PFSK-1 (cell line): ENCODE results near the gene AATF.

Source experiments
- FOXP2 ChIP-seq: optimal IDR thresholded peaks from 2 replicates; pipeline ENCODE3; 2011; ENCODE audit warnings: borderline replicate concordance, control low read depth, inconsistent platforms; ENCODE audit not compliant: insufficient read depth; ENCODE audit errors: extremely low read length, extremely low read depth
- POLR2AphosphoS5 ChIP-seq: IDR thresholded peaks from 2 replicates; pipeline ENCODE4 v1.6.1; 2012; ENCODE audit warnings: low read depth, mild to moderate bottlenecking, control low read depth, low read length, moderate library complexity
- SIN3A ChIP-seq: IDR thresholded peaks from 2 replicates; pipeline ENCODE4 v1.6.1; 2012; ENCODE audit warnings: mild to moderate bottlenecking, low read length, moderate library complexity, borderline replicate concordance; ENCODE audit not compliant: insufficient read depth
- TAF1 ChIP-seq: IDR thresholded peaks from 2 replicates; pipeline ENCODE4 v1.6.1; 2012; ENCODE audit warnings: low read length, control low read depth, borderline replicate concordance; ENCODE audit not compliant: insufficient read depth
- TF ChIP-seq, protein P1 (sequence below), 2 experiments: IDR thresholded peaks; 2 replicates each; pipeline versions ENCODE4 v1.6.1 to v1.8.0; 2011 to 2012; ENCODE audit warnings: low read depth in 2 of 2, low read length in 2 of 2, control low read depth in 1 of 2, inconsistent platforms in 1 of 2, mild to moderate bottlenecking in 1 of 2, moderate library complexity in 1 of 2; ENCODE audit not compliant: insufficient read depth in 1 of 2

The AATF gene

DNA sequence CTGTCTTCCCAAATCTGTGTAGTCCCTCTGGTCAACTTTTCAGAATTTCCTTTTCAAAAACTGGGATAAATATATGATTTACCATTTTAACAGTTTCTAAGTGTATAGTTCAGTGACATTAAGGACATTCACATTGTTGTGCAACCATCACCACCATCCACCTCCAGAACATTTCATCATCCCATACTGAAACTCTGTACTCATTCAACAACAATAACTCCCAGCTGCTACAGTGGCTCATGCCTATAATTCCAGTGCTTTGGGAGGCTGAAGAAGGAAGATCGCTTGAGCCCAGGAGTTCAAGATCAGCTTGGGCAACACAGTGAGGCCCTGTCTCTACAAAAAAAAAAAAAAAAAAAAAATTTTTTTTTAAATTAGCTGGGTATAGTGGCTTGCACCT is 131.0 kb downstream of the AATF start:
- no peak for TF ChIP-seq POLR2AphosphoS5
- no peak for TF ChIP-seq SIN3A
- no peak for TF ChIP-seq TAF1

DNA sequence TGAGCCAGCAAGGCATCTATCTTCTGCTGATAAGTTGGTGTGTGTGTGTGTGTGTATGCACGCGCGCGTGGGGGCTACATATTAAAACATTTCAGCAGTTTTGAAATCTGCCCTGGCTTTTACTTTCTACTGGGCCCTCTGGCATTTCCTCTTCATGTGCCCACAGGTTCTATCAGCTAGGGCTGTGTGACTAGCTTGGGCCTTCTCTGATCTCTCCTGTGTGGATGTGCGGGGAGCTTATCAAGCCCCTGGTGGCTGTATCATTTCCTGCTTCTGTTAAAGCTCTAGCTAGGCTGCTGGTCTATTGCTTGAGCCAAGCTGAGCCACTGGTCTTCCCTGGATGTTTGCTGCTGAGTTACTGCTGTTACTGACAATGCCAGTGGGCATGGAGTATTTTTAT is 132.5 kb downstream of the AATF start:
- TF ChIP-seq, protein P1, sequence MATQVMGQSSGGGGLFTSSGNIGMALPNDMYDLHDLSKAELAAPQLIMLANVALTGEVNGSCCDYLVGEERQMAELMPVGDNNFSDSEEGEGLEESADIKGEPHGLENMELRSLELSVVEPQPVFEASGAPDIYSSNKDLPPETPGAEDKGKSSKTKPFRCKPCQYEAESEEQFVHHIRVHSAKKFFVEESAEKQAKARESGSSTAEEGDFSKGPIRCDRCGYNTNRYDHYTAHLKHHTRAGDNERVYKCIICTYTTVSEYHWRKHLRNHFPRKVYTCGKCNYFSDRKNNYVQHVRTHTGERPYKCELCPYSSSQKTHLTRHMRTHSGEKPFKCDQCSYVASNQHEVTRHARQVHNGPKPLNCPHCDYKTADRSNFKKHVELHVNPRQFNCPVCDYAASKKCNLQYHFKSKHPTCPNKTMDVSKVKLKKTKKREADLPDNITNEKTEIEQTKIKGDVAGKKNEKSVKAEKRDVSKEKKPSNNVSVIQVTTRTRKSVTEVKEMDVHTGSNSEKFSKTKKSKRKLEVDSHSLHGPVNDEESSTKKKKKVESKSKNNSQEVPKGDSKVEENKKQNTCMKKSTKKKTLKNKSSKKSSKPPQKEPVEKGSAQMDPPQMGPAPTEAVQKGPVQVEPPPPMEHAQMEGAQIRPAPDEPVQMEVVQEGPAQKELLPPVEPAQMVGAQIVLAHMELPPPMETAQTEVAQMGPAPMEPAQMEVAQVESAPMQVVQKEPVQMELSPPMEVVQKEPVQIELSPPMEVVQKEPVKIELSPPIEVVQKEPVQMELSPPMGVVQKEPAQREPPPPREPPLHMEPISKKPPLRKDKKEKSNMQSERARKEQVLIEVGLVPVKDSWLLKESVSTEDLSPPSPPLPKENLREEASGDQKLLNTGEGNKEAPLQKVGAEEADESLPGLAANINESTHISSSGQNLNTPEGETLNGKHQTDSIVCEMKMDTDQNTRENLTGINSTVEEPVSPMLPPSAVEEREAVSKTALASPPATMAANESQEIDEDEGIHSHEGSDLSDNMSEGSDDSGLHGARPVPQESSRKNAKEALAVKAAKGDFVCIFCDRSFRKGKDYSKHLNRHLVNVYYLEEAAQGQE (IDR thresholded peaks at IDR 0.05; ENCODE audit: insufficient read depth in 1 of 2, low read depth in 2 of 2, low read length in 2 of 2): no peak

DNA sequence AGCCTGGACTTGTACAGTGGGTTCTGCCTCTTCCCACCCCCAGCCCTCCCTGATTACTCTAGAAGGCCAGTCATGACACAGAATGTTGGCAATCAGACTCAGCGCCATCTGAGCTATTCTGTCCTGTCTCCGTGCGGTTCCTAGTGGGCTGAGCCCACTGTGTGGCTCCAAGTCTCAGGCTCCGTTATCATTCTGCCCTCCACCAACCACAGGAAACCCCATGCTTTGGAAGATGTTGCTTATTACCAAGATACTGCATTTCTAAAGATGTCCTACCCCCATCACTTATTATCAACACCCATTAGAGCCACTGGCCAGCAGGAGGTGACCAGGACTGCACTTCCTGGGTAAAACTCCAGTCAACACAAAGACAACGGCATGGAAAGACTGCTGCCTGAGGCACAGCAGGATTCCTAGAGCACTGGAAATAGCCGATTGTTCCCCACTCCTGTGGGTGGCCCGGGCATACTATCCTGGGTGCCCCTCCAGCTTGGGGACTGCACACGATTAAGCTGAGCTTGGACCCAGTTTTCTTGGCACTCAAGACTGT is 133.6 kb downstream of the AATF start:
- TF ChIP-seq POLR2AphosphoS5 (no peak), TAF1 (no peak), FOXP2 (no peak), SIN3A (no peak)
- TF ChIP-seq, protein P1 (IDR thresholded peaks at IDR 0.05; ENCODE audit: insufficient read depth in 1 of 2, low read depth in 2 of 2, low read length in 2 of 2): no peak

DNA sequence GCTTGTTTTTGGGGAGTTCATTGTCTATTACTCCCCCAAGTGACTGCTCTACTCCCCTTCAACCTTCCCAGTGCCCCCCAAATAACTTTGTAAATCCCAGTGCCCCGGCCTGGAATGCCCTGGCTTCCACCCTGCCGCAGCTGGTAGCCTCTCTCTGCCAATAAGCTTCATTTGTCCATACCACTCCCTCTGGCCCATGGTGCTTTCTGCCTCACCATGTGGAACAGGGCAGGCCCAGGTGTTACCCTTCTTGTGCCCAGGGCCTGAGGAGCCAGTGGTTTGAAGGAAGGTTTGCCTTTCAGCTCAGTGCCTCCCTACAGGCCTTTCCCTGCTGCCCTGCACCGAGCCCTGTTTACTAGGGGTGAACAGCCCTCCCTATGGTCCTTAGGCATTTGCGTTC is 134.2 kb downstream of the AATF start:
- TF ChIP-seq TAF1 (no peak), FOXP2 (no peak), SIN3A (no peak), POLR2AphosphoS5 (no peak)
- TF ChIP-seq, protein P1 (IDR thresholded peaks at IDR 0.05; ENCODE audit: insufficient read depth in 1 of 2, low read depth in 2 of 2, low read length in 2 of 2): no peak

DNA sequence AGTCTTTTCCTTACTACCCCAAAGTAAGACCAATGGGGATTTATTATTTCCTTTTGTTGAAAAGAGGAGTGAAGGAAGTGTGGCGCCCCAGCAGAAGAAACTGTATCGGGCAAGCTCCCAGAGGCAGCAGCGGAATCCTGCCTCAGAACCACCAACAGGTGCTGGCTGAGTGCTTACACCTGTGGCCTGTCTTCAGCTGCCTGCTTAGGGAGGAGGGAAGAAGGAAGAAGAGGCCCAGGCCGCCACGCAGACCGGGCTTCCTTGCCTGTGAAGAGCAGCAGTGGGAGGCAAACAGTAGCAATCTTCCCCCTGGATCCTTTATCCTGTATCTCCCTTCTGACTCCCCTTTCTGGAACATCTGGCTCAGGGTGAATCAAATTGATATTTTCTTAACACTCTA is 134.7 kb downstream of the AATF start:
- TF ChIP-seq POLR2AphosphoS5 (no peak), SIN3A (no peak), FOXP2 (no peak), TAF1 (no peak)
- TF ChIP-seq, protein P1 (IDR thresholded peaks at IDR 0.05; ENCODE audit: insufficient read depth in 1 of 2, low read depth in 2 of 2, low read length in 2 of 2): no peak
